Activated CD4-positive, CD25-positive, alpha-beta regulatory T cell treated with anti-CD3 and anti-CD28 coated beads, Interleukin-2, amount 50 U/mL, for 24 hours (primary cell): ENCODE data around the gene ZC3H14.

Source experiments
- ATAC-seq, 2 donors: fragments of 150-1000 bp; cut with Tn5 transposase; one replicate each; pipeline ENCODE4 v1.10.0; 2021; ENCODE audit warnings: mild to moderate bottlenecking in 1 of 2, moderate library complexity in 1 of 2

ZC3H14 gene

DNA sequence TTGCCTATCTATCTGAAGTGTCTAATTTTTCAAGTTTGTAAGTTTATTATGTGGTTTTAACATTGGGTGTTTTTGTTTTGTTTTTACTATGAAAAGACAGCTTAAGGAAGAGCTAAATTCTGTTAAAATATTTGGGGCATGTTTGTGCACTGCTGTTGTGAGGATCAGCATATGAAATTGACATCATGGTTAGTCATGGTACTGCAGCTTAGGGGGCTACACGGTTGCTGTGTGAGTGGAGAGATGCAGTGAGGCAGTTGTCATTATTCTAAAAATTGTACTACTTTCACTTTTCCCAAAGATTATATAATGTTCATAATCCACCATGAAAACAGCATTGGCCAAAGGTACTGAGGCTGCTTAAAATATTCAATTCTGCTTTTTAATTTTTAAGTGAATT is 49.0 kb downstream of the ZC3H14 start:
- ATAC-seq: no peak

DNA sequence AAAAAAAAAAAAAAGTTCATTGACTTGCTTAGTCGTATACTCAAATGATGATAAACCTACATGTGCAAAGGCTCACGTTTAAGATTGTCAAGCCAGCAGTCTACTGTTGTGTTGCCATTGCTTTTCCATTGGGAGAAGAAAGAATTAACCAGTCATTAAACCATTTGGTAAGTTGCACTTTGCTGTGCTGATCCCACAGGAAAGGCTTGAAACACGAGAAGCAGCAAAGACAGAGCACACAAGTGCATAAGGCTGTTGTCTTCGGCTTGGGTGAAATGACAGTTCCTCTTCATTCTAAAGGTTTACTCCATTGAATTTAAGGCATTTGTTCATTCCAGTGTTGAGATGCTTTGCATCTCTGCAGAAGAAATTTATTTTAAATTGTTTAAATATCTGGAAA is 50.1 kb downstream of the ZC3H14 start:
- ATAC-seq: no peak

DNA sequence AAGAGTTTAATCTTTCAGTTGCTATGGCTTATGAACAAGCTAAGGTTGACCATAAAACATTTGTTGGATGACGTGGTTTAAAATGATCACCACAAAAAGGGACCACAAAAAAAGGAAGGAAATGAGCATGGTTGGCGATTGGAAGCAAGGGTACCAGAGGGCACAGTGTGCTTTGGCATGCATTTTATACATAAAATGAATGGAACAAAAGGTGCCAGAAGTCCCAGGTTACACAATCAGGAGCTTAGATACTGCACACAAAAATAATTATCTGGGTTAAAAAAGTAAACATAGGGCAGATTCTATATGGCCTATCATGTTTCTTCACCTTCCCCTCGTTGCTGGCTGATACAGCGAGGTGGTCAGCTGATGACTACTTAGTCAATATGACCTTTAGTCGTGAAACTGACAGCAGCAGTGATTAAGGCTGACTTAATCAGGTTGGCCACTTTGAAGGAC is 50.7 kb downstream of the ZC3H14 start:
- ATAC-seq: peak; percentile 28 to 38

DNA sequence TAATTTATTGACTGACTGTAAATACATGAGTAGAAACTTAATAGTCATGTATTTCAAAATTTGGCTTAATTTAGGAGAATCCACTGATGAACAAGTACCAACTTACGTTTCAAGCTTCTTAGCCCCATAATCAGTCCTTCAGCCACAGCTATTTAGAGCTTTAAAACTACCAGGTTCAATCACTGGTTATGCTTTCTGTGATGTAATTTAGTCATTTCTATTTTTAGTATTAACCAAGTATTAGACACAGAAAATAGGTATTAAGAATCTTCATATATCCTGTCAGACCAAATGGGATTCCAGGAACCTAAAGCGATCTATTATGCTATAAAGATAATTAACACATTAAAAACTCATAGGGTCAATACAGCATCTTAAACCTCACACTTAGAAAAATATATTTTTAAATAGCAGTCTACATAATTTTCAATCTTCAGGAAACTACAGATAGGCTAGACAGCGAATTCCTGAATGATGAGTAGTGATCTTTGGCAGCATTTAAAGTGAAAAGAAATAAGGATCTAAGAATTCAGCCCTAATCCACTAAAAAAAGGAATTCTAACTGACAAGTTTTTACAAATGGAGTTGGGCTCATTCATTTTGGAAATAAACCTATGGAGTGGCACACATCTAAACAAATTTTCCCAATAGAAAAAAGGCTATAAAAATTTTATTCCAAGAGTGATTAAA is 51.5 kb downstream of the ZC3H14 start:
- ATAC-seq: no peak

DNA sequence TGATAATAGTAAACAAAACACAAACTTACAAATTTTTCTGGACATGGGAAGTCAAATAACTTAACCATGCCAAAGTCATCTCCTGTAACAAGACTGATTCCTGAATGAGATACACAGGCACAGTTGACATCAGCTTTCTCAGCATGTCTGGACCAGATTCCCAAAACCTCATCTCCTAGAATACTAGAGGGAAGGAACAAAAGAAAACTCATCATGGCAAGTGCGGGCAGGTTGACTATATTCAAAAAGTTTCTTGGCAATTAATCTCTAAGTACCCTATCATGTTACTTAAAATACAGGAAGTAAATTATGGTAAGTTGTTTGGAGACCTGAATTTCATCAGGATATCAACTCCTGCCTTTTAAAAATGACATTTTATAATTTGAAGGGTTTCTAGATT is 53.9 kb downstream of the ZC3H14 start:
- no peak for ATAC-seq

DNA sequence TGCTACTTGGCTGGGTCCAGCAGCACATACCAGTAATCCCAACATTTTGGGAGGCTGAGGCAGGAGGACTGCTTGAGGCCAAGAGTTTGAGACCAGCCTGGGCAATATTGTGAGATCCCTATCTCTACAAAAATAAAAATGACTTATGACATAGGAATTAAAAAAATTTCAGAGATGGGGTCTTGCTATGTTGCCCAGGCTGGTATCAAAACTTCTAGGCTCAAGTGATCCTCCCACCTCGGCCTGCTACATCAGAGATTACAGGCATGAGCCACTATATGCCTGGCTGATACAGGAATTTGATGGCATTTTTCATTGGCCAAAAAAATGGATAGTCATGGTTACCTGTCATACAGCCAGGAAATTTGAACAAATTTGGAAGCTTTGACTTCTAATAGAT is 54.6 kb downstream of the ZC3H14 start:
- no peak for ATAC-seq

DNA sequence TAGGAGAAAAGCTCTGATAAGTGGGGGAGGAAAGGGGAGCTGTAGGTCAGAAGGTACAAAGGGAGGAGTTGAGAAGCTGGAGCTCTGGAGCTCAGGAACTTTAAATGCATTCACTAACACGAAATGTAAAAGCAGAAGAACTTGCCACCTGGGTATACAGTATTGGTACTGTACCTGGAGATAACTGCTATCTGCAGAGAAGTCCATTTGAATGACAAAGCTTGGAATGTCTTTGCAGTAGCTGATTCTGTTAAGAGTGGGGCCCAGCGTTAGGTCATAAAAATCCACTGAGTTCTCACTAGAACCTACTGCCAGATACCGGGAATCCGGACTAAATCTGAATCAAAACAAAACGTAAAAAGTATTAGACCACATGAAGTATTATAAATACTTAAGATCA is 55.6 kb downstream of the ZC3H14 start:
- no peak for ATAC-seq

DNA sequence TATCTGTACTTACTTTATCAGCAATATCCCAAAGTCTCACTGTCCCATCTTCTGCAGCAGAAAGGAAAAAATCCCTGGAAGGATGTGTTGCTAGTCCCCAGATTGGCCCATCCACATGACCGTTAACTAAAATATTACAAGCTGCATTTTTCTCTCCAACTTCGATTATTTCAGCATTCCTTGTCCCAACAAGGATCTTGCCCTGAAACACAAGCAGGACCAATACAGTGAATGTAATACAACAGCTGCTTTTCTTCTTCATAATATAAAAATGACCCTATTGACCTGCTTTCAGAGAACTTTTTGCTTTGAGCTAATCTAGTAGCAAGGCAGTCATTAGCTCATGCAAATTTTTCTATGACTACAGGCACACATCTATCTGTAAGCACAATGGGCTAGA is 58.3 kb downstream of the ZC3H14 start:
- no peak for ATAC-seq

DNA sequence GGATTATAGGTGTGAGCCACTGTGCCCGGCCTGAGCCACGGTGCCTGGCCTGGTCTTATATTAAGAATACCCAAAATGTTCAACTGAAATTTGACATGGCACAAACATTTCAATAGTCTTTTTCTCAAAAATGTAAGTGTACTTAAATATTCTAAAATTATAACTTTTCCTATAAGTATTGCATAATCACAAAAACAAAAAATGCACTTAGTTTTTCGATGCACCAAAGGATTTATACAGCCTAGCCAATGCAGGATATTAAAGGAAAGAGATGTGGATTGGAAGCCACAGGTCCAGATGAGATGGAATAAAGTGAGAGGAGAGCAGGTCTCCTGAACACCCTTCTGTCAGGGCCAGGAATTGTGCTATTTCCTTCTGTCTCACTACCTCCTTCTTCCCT is 62.8 kb downstream of the ZC3H14 start:
- no peak for ATAC-seq

DNA sequence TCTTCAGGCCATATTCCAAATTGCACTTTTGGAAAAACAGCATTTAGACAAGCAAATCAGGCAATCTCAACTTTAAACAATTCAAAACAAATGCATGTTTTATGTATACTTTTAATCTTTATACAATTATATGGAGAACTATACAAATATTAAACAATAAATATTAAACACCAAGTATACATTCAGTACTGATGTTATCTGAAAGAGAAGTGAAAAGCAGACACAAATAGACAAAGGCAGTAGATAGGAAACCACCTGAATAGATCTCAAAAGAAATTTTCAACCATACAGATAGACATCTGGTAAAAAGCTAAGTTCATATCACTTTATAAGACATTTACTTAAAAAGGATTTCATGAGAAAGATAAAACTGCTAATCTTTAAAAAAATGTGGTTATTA is 65.2 kb downstream of the ZC3H14 start:
- no peak for ATAC-seq

DNA sequence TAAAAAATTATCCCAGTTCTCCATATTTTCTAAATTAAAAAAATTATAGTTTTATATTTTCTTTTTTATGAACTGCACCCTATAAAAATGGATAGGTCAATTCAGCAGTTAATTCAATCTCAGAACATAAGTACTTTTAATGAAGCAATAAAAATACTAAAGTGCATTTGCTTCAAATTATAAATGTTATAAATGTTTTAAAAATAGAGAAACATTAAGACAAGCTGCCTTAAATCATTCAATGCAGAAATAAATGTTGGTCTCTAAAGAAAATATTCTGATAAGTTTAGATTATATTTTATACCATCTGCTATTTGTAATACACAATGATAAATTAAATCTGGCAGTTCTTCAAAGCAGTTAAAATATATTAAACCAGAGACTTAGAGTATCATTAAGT is 65.6 kb downstream of the ZC3H14 start:
- ATAC-seq: no peak

DNA sequence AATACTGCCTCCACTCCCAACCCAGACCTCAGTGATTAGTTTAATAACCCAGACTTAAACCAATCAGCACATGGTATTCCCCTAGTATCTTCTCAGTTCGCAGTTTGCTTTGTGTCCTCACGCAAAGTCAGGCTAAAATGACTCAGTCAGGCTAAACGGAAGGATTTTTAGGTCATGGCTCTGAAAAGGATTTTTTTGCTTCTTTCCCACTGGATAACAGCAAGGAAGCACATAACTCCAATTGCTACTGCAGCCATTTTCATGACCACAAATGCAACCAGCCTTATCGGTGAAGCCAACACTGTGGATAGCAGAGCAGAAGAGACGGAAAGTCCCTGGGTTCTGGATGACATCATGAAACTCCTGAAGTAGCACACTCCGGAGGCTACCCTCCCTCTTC is 67.7 kb downstream of the ZC3H14 start:
- no peak for ATAC-seq

DNA sequence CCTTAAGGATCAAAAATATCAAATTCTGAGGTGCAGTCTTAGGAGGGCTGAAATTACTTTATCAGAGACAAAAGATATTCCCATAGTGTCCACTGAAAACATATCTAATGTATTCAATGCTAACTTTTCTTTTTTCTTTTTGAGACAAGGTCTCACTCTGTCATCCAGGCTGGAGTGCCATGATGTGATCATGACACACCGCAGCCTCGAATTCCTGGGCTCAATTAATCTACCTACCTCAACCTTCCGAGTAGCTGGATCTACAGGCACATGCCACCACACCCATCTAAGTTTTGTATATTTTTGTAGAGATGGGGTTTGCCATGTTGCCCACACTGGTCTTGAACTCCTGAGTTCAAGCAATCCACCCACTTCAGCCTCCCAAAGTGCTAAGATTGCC is 68.3 kb downstream of the ZC3H14 start:
- no peak for ATAC-seq

DNA sequence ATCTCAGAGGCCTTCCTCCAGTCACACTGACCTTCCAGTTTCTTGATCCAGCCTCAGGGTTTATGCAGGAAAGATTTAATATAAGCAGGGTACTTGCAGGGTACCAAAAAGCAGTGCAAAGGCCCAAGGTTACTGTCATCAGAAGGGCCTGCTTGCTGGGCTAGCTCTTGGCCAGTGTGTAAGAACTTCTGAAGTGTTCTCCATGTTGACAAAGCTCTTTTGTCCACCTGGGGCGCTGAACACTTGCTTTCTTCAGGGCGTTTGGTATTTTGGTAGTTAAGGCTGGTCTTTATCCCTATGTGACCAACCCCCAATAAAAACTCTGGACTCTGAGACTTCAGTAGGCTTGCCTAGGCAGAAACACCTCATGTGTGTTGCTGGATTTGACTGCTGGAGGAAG is 69.7 kb downstream of the ZC3H14 start:
- ATAC-seq: no peak

DNA sequence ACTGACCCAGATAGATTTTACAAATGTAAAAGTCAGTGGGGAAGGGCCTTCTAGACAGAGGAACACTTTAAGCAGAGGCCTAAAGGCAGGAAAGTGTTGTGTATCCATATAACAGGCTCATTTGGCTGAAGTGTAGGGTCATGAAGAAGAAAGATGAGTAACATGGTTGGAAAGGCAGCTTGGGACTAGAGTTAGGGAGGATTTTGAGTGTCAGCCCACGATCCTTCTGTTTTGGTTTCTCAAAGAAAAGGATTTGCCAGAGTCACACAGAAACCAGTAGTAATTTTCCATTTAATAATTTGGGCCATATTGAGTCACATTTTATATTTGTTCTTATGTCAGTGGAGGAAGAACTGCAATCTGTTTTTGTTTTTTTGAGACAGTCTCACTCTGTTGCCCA is 76.4 kb downstream of the ZC3H14 start:
- no peak for ATAC-seq

DNA sequence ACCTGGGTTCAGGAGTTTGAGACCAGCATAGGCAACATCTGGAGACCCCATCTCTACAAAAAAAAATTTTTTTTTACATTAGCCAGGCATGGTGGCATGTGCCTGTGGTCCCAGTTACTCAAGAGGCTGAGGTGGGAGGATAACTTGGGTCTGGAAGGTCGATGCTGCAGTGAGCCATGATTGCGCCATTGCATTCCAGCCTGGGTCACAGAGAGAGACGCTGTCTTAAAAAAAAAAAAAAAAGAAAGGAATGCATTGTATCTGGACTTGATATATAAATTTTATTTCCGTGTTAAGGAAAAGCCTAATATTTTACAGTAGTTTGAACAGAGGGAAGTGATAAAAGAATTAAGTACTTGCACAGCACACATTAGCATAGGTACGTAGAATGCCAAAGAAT is 97.2 kb downstream of the ZC3H14 start:
- ATAC-seq: no peak

DNA sequence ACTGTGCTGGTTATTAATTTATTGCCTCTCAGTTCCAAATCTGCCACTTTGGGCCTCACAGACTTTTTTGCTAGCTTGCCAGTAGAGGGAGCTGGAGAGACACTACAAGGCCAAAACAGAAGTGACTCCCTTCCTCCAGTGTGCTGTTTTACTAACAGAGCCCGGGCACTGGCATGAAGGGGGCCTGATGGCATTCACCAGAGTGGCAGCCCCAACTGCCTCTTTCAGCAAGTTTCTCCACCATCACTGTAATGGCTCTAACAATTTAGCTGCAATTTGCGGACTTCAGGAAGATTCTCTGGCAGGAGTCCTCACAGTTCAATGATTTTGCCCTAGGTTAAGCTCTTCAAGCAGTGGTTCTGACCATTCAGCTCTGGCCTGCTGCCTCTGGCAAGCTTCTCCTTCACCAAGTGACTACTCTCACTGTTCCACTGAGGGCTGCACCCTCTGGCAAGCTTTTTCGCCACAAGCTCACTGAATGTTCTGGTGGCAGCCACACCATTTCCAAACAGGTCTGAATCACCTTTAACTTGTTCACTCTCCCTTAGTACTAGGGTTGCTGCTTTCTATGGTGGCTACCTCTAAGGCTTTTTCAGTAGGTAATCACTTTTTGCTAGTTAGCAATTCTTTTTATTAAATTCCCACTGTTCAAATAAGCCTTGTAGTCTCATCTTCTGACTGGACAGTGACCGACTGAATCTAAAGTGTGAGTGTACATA is 104.9 kb downstream of the ZC3H14 start:
- ATAC-seq: peak in 1 of 2 donors; percentile 58

DNA sequence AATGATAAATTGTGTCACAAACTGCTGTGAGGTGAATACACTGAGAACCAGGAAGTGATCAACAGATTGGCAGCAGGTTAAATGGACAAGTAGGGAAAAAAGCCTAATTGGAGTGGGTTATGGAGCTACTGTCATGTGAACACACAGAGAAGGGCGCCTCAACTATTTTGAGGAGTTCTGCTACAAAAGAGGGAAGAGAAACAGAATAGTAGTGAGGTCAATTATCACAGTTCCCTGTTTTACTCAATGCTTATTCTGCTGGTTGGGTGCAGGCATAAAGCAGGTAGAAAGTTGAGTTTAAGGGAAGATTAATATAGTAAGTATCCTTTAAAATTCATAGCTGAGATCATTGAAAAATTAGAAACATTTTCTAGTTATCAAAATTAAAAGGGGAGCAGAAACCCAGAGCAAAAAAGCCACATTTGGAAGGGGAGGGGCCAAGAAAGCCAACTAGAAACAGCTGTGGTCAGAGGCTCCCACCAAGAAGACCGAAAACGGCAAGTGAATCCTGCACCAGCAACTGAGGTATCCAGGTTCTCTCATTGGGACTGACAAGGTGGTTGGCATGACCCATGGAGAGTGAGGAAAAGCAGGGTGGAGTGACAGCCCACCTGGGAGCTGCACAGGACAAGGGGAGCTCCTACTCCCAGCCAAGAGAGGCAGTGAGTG is 105.7 kb downstream of the ZC3H14 start:
- no peak for ATAC-seq

DNA sequence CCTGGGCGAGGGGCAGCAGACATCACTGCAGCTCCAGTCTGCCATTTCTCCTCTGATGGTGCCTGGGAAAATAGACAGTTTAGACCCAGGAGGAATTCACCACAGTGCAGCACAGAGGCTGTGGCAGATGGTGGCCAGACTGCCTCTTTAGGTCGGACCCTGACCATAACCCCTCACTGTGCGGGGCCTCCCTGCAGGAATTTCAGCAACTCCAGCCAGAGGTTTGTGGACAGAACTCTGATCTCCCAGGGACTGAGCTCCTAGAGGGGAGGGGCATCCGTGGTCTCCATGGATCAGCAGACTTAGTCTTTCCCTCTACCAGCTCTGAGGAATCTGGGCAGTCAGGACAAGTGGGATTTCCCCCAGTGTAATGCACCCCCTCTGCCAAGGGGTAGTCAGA is 106.5 kb downstream of the ZC3H14 start:
- ATAC-seq: no peak
